Epidermal melanocyte (primary cell): ENCODE measurements around the gene CHI3L1.

Experiments used
- DNase-seq: peaks from one replicate; pipeline ENCODE4 v3.0.0; 2011; ENCODE audit warnings: low spot score; ENCODE audit not compliant: insufficient read length

CHI3L1 gene

GRCh38 chr1:203136409-203137042 is 50.0 kb downstream of the CHI3L1 start:
- DNase-seq: no peak

- DNase-seq: no peak
Measured at GRCh38 chr1:203135636-203136305, 50.7 kb downstream of the CHI3L1 start.

- DNase-seq: no peak
Measured at GRCh38 chr1:203133970-203134725, 52.4 kb downstream of the CHI3L1 start.

- DNase-seq: no peak
Measured at GRCh38 chr1:203131548-203132200, 54.8 kb downstream of the CHI3L1 start.

GRCh38 chr1:203130358-203130985 is 56.0 kb downstream of the CHI3L1 start:
- peak; percentile 0 for DNase-seq

GRCh38 chr1:203129501-203130231 is 56.8 kb downstream of the CHI3L1 start:
- DNase-seq: no peak
